NCI-H446 (cell line): Measurements from ENCODE around the gene MVB12B.

Source experiments
- DNase-seq, 2 experiments: peaks; one replicate each; lab custom pipeline; 2025; lab: John Stamatoyannopoulos, UW

MVB12B gene

DNA sequence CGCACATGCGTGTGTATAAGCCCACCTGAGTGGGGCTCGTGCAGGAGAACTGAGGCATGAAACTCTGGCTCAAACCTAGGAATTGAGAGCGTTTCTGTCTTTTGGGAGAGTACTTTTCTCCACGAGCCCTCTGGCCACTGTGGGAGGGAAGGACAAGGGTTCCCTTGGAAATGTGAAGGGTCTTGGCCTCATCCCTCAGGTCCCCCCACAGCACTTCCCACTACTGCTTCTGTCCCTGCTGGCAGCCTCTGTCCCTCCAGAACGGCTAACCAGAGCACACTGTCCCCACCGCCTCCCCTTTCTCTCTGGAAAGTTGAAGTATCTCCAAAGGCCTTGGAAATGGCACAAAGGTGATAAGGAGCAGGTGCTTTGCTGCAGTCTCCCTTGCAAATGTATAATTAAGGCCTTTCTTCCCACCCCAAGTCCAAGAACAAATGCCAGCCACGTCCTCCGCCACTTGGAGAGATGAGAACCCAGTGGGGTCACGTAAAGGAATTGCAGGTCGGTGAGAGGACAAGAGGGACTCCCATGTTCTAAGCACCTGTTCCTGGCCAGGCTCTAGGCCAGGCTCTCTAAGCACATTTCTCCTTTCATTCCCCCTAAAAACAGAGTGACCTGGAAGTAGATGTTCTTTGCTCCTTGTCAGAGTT, 179.2 kb downstream of the MVB12B start:
- no peak for DNase-seq

DNA sequence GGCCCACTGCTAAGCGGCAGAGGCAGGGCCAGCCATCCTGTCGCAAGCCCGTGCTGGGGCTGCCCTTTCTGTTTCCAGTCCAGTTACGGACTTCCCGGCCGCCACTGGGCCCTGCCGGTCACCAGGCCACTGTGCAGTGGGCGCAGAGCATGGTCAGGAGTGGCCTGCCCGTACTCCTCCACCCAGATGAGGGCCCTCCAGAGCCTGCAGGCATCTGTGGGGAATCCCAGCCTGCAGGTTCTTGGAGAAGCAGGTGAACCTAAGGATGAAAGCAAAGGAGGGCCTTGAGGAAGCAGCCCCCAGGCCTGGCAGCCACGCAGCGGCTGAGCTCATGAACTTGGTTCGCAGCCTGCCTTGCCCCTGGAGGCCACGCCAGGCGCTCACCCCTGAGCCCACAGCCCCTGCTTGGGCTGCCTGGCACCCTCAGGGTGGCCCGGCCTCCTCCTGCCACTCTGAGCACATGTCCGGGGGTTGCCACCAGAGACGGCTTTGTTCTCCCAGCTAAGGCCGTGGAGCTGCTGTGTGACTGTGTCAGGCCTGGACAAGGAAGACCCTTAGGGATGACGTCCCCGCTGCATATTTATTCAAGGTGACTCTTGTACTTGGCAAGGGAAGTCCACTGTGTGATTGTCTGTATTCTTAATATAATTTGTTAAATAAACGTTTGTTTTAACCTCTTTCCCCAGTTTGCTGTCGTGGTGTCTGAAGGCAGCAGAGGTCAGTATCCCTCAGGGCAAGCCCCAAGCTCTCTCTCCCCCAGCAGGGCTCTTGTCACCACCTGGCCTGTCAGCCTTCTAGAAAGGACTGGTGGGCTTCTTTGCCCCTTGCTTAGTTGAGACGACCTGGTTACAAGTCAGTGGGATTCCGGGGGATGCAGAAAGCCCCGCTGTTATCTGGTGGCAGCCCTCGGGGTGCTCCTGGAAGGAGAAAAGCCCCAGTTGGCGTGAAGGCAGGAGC, 180.0 kb downstream of the MVB12B start:
- no peak for DNase-seq

DNA sequence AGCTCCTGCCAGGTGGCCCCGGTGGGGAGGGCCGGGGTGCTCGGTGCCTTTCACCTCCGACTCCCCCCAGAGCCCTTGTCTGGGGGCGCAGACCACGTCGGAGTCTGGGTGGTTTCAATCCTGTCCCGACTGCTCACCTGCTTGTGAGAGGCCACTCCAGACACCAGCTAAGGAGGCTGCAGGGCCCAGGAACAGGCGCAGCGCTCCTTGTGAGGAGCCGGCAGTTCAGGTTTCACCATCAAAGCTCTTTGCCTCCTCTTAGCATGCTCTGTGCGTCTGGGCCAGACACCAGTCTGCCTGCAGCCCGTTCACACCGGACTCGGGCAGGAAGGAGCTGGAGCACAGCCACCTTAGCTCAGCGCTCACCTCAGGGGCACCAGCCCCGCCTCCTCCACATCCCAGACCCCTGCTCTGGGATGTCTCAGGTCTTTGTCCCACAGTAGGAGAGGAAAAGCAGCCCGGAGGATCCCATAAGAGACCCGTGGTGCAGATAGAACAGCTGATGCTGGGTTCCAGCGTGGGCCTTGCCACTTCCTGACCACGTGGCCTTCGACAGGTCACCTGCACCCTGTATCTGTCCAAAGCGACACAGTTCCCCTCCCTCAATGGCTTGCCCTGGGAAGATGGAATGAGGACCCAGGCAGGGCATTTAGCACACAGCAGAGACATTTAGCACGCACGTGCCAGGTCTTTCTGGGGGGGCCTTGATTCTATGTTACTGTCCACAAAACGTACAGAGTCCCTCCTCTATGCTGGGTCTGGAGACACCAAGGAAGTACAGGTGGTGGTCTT, 180.9 kb downstream of the MVB12B start:
- DNase-seq, result no peak

GRCh38 chr9:126508171-126508591, 181.6 kb downstream of the MVB12B start:
- DNase-seq, result no peak

DNA sequence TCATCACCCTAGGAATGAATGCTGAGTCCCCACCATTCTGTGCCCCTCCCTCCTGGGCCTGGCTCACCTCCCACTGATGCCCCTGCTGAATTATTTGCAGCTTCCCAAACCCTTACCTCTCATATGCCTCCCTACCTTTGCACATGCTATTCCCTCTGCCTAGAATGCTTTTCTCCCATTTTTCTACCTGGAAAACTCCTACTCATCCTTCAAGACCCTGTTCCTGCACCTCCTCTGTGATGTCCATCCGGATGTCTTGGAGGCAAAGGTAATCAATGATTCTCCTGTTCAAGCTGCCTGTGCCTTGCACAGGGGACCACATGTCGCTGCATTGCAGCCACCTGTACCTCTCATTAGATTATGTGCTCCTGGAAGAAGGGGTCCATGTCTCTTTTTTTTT, 182.3 kb downstream of the MVB12B start:
- DNase-seq, result no peak

DNA sequence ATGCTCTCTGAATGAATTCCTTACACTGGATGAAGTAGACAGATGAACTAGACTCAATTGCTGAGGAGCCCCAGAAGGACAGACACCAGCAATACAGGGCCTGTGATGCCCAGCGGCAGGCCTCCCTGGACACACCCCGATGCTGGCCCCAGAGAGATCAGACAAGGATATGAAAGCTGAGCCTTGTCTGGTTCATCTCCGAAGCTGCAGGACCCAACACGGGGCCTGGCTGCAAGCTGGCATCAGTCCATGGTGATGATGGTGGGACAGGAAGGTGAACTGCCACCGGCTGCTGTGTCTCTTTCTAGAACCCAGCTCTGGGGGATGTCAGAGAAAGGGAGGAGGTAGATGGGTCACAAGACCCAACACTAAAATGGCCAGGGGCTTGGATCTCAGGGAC, 183.1 kb downstream of the MVB12B start:
- DNase-seq, result no peak

- no peak for DNase-seq
Measured at GRCh38 chr9:126510564-126510963, 183.9 kb downstream of the MVB12B start.

- DNase-seq, result no peak
Measured at GRCh38 chr9:126511411-126511810, 184.8 kb downstream of the MVB12B start.

DNA sequence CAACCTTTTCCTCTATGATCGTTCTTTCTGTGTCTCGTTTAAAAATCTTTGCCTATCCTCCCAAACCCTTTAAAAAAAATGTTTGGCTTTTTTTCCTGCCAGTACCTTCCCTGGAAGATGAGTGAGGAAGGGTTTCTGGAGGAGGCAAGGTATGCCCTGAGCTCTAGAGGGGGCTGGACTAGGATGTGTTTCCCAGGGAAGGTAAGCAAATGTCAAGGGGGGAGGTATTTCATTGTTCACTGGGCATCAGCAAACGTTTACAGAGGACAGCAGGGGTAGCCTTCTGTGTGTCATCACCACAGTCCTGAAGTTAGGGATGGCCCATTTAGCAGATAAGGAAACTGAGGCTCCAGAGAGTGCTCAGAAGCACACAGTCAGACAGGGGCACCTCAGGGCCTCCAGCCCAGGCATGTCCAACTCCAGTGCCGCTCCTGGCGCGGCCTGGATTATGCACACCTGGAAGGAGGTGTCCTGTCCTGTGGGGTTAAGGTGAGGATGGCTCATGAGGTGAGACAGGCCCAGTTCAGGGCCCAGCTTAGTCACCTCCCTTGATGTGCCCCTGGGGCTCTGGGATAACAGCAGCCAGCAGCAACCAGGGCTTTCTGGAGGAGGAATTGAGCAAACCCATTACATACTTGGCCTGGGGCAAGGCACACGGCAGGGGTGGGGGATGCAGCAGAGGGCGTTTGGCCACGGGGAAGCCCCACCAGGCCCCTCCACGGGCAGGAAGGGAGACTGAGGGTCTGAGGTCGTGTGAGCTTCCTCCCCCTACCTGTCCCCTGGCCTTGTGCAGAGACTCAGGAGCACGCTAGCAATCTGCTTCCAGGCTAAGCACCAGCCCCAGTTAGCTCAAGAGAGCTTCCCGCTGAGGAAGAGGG, 186.8 kb downstream of the MVB12B start:
- no peak for DNase-seq

GRCh38 chr9:126514037-126514821, 187.6 kb downstream of the MVB12B start:
- no peak for DNase-seq

- no peak for DNase-seq
Measured at GRCh38 chr9:126515001-126515872, 188.6 kb downstream of the MVB12B start.

GRCh38 chr9:126515873-126516505, 189.4 kb downstream of the MVB12B start:
- DNase-seq, result no peak

- DNase-seq, result no peak
Measured at GRCh38 chr9:126516561-126516935, 189.9 kb downstream of the MVB12B start.

- DNase-seq, result no peak
Measured at GRCh38 chr9:126516936-126517832, 190.6 kb downstream of the MVB12B start.

- no peak for DNase-seq
Measured at GRCh38 chr9:126517833-126518356, 191.3 kb downstream of the MVB12B start.

DNA sequence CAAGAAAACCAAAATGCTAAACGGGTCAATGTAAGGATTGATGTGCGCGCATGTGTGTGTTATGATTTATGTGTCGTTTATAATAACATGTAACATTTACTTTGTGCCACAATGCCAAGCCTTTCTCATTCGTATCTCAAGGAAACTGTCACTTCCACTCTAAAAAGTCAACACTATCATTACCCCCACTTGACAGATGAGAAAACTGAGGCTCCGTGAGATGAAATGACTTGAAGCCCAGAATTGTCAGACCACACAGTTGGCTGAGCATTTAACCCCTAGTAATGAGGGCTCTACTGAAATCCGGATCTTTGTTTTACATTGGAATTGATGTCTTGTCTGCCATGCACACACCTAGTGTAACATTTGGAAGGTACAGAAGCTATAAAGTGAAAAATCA, 192.1 kb downstream of the MVB12B start:
- DNase-seq, result no peak

DNA sequence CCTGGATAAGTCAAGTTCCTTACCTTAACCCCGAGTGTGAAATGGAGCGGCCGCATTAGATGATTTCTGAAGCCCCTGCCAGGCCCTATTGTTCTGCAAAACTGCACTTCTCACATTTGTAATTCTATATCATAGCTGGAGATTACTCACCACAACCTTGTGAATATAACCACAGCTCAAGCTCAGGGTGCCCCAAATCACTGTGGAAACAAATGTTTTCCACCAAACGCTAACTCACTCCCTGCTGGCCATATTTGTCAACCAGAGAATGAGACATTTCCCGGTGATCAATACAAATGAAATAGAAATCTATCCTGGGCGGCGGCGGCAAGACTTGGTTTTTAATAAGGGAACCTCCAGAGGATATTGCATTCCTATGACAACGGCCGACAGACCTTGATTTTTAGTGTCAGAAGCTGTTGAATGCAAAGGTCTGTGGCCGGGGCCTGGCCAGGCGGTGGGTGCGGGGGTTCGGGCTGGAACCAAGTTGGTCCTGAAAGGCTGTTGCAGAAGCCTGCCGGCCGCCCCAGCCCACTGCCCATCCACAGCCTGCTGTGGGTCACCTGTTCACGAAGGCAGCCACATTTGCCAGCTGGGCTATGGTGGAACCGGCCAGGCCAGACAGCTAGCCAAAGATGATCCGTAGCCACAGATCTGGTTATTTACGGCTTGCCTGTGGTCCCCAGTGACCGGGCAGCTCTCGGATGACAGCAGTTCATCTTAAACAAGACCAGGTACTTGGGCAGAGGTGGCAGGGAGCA, 193.2 kb downstream of the MVB12B start:
- DNase-seq, result no peak
